Lung (tissue), 12 donors: ENCODE measurements around the gene OGFRL1. TPM values are rescaled to one million over a fixed set of nuclear protein-coding genes. Genes with fewer than 3 reads are reported as not detected.

Experiments used
- ATAC-seq: fragments of 200-7000 bp; cut with Tn5 transposase; one replicate; pipeline ENCODE4 v1.9.1; 2020; ENCODE audit warnings: moderate number of reproducible peaks; ENCODE audit not compliant: insufficient read depth, low FRiP score
- DNase-seq, 3 donors: peaks; one replicate each; pipeline ENCODE4 v3.0.0-alpha.2; 2013 to 2017
- H3K27ac ChIP-seq, 2 donors: one replicate each; pipeline ENCODE4 v1.5.1; 2013; ENCODE audit warnings: mild to moderate bottlenecking in 2 of 2, moderate library complexity in 2 of 2, control low read depth in 1 of 2, inconsistent platforms in 1 of 2, low read depth in 1 of 2, low read length in 1 of 2
- H3K27me3 ChIP-seq, 3 donors: one replicate each; pipeline ENCODE4 v1.5.1; 2013; ENCODE audit warnings: low read length in 2 of 3; ENCODE audit not compliant: control insufficient read depth in 3 of 3, insufficient read depth in 3 of 3
- H3K36me3 ChIP-seq, 4 donors: one replicate each; pipeline ENCODE4 v1.5.1; 2013; ENCODE audit warnings: low read length in 4 of 4, mild to moderate bottlenecking in 1 of 4, moderate library complexity in 1 of 4; ENCODE audit not compliant: control insufficient read depth in 4 of 4, insufficient read depth in 4 of 4
- H3K4me1 ChIP-seq, 5 donors: one replicate each; pipeline ENCODE4 v1.5.1; 2013; ENCODE audit warnings: low read length in 5 of 5, mild to moderate bottlenecking in 2 of 5, moderate library complexity in 1 of 5; ENCODE audit not compliant: control insufficient read depth in 5 of 5, insufficient read depth in 5 of 5
- H3K4me3 ChIP-seq: one replicate; pipeline ENCODE4 v1.5.1; 2013; ENCODE audit warnings: mild to moderate bottlenecking, control low read depth, moderate library complexity
- H3K9ac ChIP-seq, 2 donors: one replicate each; pipeline ENCODE4 v1.5.1; 2013; ENCODE audit warnings: low read length in 2 of 2, control low read depth in 1 of 2; ENCODE audit not compliant: insufficient read depth in 1 of 2
- H3K9me3 ChIP-seq, 4 donors: one replicate each; pipeline ENCODE4 v1.5.1; 2013; ENCODE audit warnings: low read length in 3 of 4, mild to moderate bottlenecking in 1 of 4, moderate library complexity in 1 of 4; ENCODE audit not compliant: control insufficient read depth in 4 of 4, insufficient read depth in 3 of 4
- CTCF ChIP-seq: IDR thresholded peaks from 2 replicates; pipeline ENCODE4 v1.5.1; 2012; ENCODE audit warnings: mild to moderate bottlenecking; ENCODE audit errors: control extremely low read depth, extremely low read depth
- WGBS, 2 donors: extraction: QIAGEN DNeasy Blood & Tissue Kit; methylation state at CpG; one replicate each; pipeline ENCODE4 v1.1.7; 2013; 5-methylcytosine and 5-hydroxymethylcytosine counted together
- polyA plus RNA-seq, 2 donors: library from polyadenylated mRNA; stranded (reverse); fragments of 200-250 nt; gene quantifications; one replicate each; pipeline ENCODE4 v1.2.1, GENCODE V29; 2013
- total RNA-seq, 2 donors: library from RNA; depleted of rRNA in 1 of 2; stranded (reverse); fragments of >200 nt in 1 of 2; gene quantifications; one replicate each; pipeline ENCODE4 v1.2.1, GENCODE V29; 2014 to 2021
- donor health status: control.
- donor health status: control.
- donor health status: Bipolar disorder and iron deficiency.
- donor health status: healthy.
- donor health status: DM: yes; HTN: yes; CAD: no.

The OGFRL1 gene
- total and polyA plus RNA-seq, 4 donors: 6.7 to 24.0 (median 14.6) TPM

GRCh38 chr6:71246596-71246995 is 42.0 kb upstream of the OGFRL1 start:
- no peak for DNase-seq
- Histone ChIP-seq H3K27me3 (no peaks in the 10 kb centered on the region), H3K4me1 (peaks cover 0 to 7% (median 0%) of the 10 kb centered on the region in 5 donors), H3K4me3 (no peak overlapping the region), H3K9me3 (peaks cover 0 to 5% (median 0%) of the 10 kb centered on the region in 4 donors), H3K36me3 (no peaks in the 10 kb centered on the region), H3K27ac (no peak overlapping the region), H3K9ac (no peak overlapping the region)
- TF ChIP-seq CTCF: no peak
- WGBS, 2 donors: 91 to 92% methylated on average over 2 of the region's 2 CpGs
- ATAC-seq: no peak

- DNase-seq: peak in 2 of 3 donors; percentile 13 to 28
- Histone ChIP-seq H3K4me3 (no peak overlapping the region), H3K36me3 (no peaks in the 10 kb centered on the region), H3K27me3 (no peaks in the 10 kb centered on the region), H3K9me3 (peaks cover 0 to 5% (median 0%) of the 10 kb centered on the region in 4 donors), H3K9ac (no peak overlapping the region), H3K27ac (no peak overlapping the region), H3K4me1 (peaks cover 0 to 7% (median 0%) of the 10 kb centered on the region in 5 donors)
- TF ChIP-seq CTCF: no peak
- 82 to 94% methylated on average over 1 of the region's 1 CpG for WGBS, 2 donors
- no peak for ATAC-seq
Observed at GRCh38 chr6:71248306-71248765, 40.3 kb upstream of the OGFRL1 start.

GRCh38 chr6:71248878-71249544 is 39.6 kb upstream of the OGFRL1 start:
- TF ChIP-seq CTCF: no peak
- H3K9ac ChIP-seq: no peak overlapping the region
- H3K36me3 ChIP-seq: no peaks in the 10 kb centered on the region
- no peak overlapping the region for H3K27ac ChIP-seq
- H3K4me3 ChIP-seq: no peak overlapping the region
- DNase-seq: no peak
- 64 to 88% methylated on average over 2 of the region's 2 CpGs for WGBS, 2 donors
- no peak for ATAC-seq
- peaks cover 0 to 7% (median 0%) of the 10 kb centered on the region in 5 donors for H3K4me1 ChIP-seq
- H3K9me3 ChIP-seq: peaks cover 0 to 5% (median 0%) of the 10 kb centered on the region in 4 donors
- no peaks in the 10 kb centered on the region for H3K27me3 ChIP-seq
